HG03432 (cell line): ENCODE results near the gene WNT2B.

Experiments used
- ATAC-seq: cut with Tn5 transposase; IDR thresholded peaks from one replicate; pipeline ENCODE4 v1.9.1; 2021; ENCODE audit warnings: mild to moderate bottlenecking, moderate library complexity; ENCODE audit not compliant: unreplicated experiment

Gene WNT2B

DNA sequence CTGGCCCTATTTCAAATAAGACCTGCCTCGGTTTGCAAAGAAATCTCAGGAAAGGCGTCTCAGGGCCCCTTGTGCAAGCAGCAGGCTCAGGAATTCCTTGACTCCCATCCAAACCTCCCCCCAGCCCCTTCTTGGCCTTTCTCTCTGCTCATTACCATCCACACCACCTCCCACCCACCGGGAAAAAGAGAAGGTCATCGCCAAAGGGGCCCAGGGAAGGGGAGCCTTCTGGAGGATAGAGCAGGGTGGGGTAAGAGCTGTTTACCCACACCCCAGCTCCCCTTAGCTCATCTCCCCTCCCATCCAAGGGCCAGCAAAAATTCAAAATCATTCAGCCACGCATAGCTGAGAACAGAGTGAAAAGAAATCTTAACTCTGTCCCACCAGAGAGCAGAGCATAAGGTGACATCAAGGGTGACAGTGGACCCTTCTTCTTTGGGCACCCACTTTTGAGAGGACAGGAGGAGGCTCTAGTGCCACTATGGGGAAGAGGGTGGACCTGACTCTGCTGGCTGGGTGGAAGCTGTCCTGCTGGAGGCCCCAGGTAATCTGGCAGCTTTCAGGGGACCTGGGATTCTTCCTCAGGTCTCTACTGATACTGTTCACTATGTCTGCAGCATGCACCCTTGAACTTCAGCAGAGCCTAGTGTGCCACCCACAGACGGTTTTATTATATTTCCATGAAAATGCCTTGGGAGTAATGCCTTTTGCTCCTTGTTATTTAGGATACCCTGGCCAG is 3.9 kb upstream of the WNT2B start:
- no peak for ATAC-seq

DNA sequence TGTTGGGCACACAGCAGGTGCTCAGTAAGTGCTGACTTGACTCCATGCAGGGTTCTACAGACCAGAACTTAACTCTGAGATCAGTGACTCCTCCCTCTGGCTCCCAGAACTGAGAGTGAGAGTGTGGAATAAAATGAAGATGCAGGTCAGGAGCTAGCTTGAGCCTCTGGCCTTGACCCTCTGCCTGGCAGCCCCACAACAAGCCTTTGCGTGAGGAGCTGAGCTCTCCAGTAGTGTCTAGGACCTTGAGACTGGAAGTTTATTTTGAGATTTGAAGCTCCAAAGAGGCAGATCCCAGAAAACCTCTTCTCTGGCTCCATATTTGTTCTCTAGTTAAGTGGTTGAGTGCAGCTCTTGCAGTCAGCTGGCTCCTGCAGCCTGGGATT is 3.4 kb upstream of the WNT2B start:
- no peak for ATAC-seq

DNA sequence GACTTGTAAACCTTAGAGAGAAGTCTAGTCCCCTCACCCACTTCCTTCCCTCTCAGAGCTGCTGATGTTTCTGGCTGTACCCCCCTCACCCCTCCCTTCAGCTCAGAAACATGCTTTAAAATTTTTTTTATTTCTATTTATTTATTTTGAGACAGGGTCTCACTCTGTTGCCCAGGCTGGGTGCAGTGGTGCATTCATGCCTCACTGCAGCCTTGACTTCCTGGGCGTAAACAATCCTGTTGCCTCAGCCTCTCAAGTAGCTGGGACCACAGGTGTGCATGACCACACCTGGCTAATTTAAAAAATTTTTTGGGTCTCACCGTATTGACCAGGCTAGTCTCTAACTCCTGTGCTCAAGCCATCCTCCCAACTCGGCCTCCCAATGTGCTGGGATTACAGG is 2.9 kb upstream of the WNT2B start:
- no peak for ATAC-seq

DNA sequence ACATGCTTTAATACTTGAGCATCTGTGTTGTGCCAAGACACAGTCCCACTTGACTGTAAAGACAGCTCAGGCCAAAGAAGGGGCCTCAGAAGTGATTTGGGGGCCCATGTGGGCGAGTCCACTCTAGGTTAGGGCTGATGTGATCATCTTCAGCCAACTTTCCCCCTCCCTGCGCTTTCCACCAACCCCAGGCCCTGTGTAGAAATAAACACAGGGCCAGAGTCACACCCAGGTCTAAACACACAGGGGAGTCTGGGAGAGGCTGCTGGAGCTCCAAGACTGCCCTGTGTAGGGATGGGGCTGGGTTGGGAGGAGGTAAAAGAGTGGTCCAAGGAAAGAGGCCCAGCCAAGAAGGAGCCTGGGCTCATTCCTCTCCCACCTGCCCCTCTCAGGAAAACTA is 2.5 kb upstream of the WNT2B start:
- ATAC-seq: no peak

DNA sequence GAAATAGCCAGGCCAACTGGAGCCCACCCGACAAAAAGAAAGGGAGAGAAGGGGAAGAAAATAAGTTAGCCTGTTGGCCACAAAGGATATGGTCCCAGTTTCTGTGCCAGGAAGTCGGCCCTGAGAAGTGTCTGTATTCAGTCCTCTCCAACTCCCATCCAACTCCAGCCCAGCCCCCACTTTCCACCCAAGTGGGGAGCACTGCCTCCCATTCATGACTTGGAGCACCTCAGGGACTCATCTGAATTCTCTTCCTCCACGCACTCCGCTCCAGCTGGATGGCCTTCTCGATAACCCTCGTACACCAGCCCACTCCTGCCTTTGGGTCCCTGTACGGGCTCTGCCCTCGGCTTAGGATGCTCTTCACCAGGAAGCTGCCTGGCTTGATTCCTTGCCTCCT is 2.0 kb upstream of the WNT2B start:
- ATAC-seq: no peak

DNA sequence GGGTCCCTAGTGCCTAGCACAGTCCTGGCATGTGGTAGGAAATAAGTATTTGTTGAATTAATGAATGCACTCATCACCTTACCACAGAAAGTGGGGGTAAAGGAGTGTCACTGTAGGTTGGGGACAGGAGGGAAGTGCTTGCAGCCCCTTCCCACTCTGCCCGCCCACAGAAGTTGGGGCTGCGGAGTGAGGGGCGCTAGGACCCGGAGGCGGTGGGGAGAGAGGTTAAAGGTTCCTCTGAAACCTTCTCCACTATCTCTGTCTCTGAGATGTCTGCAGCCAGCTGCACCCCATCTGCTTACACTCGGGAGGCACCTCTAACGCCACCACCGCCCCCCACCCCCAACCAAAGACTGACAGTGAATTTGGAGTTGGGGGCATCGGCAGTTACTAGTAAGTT is 1.4 kb upstream of the WNT2B start:
- ATAC-seq: no peak

DNA sequence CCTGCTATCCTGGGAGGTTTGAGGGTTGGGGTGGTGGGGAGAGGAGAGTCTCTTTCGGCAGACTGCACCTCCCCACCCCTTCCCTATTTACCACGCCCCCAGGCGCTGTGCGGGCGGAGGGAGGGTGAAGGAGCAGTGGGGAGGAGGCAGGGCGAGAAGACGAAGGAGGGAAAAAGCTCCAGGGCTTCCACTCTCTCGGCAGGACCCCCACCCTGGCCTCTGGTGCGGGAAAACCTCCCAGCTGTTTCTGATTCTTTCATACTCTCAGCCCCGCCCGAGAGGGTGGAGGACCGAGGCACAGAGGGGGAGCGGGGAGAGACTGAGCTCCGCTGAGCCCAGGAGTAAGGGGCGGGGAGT is 866 bp upstream of the WNT2B start:
- ATAC-seq: no peak

DNA sequence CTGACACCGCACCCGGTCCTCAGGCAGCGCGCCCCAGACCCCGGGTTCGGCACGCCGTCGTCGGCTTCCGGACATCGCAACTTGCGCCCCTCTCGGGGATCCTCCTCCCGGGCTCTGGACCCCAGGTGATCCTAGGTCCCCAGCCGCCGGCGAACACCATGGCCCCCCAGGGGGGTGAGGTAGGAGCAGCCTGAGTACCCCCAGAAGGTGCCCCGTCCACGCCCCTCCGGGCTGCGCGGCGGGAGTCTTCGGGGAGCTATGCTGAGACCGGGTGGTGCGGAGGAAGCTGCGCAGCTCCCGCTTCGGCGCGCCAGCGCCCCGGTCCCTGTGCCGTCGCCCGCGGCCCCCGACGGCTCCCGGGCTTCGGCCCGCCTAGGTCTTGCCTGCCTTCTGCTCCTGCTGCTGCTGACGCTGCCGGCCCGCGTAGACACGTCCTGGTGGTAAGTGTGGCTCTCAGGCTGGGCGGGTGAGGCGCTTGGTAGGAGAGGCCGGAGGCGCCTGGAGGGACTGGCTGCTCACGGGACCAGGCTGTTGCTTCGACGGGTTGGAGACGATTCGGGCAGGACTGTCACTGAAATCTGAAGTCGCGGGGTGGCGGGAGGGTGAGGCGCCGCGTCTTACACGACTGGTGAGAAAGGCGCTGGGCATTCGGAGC is 367 bp downstream of the WNT2B start:
- peak; percentile 20 for ATAC-seq

DNA sequence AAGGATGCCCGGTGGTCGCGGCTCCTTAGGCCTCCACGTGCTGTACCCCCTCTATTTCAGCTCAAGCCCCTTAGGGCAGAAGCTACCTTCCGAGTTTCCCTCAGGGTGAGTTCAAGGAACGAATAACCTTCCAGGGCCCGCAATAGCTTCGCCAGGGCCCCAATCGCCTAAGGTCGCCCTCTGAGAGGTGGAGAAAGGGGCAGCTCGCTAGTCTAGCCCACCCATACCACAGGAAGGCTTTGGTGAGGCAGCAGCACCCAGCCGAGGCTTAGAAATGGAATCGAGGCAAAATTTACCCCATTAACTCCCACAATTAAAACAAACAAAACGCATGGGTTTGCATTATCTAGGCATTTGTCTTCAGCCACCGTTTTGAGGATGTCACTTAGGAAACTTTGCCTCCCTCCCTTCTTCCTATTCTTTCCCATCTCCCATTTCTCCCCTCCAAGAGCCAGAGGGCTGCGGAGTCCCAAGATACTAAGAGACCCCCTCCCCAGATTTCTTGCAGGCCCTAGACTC is 954 bp downstream of the WNT2B start:
- ATAC-seq: no peak

DNA sequence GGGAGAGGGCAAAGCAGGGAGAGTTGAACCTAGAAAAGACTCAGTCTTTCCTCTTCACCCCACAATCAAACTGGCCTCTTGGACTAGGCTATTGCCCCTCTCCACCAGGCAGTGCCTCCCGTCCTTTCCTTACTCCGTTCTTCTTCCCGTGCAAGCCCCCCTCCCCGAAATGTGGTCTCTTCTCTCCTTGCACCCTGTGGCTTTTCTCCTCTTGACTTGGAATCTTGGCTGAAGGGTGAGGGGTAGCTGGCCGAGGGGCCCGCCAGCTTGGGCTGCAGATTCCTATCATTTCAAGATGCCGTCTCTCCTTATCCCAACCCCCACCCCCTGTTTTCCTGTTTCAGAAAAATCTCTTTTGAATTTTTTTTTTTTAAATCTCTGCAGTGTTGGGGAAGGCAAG is 1.6 kb downstream of the WNT2B start:
- no peak for ATAC-seq

DNA sequence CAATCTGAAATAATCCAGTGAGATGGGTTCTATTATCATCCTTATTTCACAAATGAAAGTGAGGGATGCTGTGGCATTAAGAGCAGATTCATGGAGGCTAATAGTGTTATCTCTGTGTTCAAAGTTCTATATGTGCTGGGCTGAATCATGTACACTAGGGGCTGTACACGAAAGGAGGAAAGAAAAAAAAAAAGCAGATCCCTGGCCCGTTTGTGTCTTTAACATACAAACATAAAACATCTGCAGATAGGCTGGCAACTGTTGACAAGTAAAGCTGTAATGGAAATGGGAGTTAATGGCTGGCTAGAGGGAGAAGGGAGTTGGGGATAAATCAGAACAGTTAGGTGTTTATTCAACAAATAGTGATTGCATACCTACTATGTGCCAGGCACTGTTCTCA is 3.1 kb downstream of the WNT2B start:
- no peak for ATAC-seq

DNA sequence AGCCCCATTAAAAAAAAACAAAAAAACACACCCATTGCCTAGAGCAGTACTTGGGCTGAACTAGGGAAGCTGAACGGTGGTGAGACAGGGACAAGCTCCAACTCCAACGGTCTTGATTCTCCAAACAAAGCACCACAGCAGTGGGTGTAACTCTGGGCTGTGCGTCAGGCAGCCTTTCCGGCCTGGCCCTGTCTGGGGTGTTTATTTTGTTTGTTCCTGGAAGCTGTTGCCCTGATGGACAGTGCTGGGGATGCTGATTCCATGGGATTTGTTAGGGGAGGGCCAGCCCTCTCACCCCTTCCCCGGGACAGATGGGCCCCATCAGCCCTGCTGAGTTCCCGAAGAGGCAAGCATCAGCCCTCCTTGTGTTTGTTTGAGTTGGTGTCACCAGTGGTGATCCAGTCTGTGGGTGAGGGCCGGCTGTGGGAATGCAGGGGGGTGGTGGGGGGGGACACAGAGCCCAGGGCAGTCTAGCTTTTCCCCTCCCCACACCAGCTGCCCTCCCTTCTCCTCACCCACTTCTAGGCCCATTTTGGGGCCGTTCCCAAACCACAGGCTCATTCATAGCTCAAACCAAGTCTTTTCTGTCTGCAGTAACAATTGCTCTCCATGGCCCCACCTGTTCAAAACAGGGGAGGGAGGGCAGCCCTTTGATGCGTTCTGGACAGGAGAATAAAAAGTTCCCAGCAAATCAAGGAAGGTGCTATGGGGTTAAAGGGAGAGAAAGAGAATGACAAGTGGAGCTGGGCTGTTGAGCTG is 4.5 kb downstream of the WNT2B start:
- ATAC-seq: no peak

DNA sequence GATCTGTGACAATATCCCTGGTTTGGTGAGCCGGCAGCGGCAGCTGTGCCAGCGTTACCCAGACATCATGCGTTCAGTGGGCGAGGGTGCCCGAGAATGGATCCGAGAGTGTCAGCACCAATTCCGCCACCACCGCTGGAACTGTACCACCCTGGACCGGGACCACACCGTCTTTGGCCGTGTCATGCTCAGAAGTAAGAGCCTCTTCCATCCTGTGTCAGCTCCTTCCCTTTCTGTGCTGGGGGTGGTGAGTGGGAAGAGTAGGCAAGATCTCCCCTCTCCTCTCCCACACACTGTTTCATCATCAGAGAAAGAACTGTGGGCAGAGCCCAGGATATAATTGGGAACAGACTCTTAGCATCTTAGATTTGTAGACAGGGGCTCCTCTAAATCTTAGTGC is 6.1 kb downstream of the WNT2B start:
- ATAC-seq: no peak

DNA sequence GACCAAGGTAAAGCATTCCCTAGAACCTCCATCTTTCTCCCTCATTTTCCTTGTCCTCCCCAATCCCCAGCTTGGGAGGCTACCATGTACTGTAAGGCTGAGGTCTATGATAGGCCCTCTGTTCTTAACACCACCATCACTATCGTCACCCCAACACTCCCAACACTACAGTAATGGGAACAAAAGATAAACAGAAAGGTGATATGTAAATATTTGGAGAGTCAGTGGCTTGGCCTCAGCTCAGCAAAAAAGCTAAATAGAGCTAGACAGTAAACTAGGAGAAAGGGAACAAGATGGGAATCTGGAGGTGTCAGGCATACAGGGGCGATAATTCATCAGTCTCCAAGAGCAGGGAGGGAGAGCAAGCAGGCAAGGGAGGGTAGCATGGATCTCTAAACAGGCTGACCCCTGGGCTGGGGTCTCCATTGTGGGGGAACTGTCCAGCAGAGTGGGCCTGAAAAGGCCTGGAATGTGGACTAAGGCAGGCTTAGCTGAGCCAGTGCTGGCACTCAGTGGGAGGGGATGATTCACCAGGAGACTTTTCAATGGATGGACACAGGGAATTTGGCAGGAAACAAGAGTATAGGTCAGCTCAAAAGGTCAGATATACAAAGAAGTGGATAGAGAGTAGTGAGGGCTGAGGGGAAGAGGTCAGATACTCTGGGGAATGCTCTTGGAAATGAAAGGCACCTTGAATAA is 6.7 kb downstream of the WNT2B start:
- no peak for ATAC-seq

DNA sequence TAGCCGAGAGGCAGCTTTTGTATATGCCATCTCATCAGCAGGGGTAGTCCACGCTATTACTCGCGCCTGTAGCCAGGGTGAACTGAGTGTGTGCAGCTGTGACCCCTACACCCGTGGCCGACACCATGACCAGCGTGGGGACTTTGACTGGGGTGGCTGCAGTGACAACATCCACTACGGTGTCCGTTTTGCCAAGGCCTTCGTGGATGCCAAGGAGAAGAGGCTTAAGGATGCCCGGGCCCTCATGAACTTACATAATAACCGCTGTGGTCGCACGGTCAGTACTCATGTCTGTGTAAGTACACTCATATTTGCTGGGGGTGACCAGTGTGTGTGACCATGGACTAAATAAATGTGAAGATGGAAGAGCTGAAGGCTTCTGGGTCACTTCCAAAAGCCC is 7.4 kb downstream of the WNT2B start:
- no peak for ATAC-seq

DNA sequence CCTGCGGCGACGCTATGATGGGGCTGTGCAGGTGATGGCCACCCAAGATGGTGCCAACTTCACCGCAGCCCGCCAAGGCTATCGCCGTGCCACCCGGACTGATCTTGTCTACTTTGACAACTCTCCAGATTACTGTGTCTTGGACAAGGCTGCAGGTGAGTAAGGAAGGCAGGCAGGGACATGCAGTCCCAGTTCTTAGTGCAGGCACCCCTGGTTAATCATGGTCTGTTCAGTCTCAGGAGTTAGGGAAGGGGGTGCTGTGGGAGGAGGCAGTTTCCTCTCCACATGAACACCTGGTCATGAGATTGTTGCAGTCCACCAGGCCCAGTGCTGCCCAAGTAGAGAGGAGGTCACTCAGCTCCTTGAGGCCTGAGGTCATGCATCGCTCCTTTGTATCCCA is 8.5 kb downstream of the WNT2B start:
- no peak for ATAC-seq

DNA sequence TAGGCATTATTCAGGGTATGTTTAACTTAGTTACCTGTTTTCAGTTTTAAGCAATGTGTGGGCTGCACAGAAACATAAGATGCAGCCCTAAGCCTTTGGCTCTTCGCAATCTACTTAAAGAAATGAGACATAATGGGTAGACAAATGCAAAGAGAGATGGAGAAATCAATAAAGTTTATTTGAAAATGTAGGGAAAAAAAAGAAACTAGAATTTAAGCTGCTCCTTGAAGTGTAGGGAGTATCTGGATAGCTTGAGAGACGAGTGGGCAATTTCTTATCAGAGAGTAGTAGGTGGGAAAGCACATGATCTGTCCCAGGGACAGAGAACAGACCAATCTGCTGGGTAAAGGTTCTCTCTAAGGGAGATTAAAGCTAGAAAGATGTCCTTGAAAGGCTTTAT is 8.9 kb downstream of the WNT2B start:
- no peak for ATAC-seq

DNA sequence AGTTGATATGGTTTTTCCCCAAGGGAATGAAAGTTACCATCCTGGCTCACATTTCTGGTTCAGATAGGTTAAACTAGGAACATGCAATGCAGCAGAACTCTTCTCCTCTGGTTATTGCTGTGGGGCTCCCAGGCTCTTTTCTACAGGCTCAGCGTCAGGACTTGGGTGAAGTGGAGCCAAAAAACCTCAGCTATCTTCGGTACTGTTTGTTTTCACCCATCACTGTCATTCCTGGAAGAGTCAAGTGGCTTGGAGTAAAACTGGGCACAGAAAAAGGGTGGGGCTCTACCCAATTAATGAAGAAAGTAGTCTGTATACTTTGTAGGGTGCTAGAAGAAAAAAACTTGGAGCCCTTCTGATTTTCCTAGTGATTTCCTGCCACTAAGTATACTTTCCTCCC is 9.4 kb downstream of the WNT2B start:
- ATAC-seq: no peak

DNA sequence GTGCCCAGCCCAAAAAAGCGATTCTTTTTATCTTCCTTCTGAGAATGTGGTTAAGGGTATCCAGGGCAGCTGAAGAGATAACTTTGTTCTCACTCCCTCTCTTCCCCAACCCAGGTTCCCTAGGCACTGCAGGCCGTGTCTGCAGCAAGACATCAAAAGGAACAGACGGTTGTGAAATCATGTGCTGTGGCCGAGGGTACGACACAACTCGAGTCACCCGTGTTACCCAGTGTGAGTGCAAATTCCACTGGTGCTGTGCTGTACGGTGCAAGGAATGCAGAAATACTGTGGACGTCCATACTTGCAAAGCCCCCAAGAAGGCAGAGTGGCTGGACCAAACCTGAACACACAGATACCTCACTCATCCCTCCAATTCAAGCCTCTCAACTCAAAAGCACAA is 11.4 kb downstream of the WNT2B start:
- no peak for ATAC-seq

DNA sequence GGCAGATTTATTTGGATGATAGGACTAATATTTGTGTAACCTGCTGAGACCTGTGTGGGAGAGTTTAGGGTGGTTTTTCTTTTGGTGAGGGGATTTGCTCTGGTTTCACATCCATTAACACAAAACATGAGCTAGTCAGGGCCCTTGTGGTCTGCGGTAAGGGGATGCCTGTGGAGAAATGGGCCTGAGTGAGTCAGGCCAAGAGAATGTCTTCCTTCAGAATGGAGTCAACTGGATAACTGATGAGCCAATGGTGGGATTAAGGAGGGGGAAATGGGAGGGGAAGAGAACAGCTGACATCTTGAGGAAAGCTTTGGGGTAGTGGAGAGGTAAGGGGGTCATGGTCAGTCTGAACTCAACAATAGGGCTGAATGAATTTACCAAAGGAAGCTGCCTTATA is 13.9 kb downstream of the WNT2B start:
- no peak for ATAC-seq

DNA sequence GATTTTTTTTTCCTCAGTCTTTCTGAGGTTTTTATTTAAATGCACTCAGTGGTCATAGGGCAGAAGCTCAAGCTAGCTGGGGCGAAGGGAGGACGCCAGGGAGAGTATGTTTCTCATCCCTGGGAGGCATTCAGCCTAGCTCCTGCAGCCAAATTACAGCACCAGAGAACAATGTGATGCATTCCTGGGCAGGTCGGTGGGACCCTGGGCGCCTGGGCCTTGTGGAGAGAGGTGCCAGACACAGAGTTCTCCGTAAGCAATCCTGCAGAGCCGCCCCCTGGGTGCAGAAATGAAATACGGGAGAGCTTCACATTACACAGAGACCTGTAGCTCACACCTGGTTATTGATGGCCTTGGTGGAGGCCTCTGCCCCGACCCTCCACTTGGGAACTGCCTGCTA is 15.5 kb downstream of the WNT2B start:
- ATAC-seq: no peak

DNA sequence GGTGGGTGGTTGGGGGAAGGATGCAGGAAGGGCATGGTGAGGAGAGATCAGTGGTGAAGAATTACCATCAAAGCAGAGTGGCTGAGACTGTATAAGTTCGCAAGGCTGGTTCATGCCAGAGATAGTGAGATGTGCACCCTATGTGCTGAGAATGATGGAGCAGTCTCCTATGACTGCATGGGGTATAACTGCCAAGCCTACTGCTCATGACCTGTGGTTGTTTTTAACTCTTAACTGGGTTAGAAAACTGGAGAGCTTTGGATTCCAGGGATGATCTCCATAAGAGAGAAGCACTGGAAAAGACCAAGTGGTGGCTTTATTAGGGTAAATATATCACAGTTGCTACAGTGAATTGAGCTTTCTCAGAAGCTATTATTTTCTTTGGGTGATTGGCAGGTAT is 16.2 kb downstream of the WNT2B start:
- no peak for ATAC-seq
